BLaER1 (cell line): ENCODE measurements around the gene ASGR1.

Experiments
- H3K27ac ChIP-seq: shearing (Covaris generic); formaldehyde crosslinking; 2 replicates; pipeline ENCODE4 v1.8.1; 2022
- H3K27me3 ChIP-seq: shearing (Covaris generic); formaldehyde crosslinking; 2 replicates; pipeline ENCODE4 v1.8.1; 2022
- H3K36me3 ChIP-seq: shearing (Covaris generic); formaldehyde crosslinking; 2 replicates; pipeline ENCODE4 v1.8.1; 2022
- H3K4me1 ChIP-seq: shearing (Covaris generic); formaldehyde crosslinking; 2 replicates; pipeline ENCODE4 v1.8.1; 2022
- H3K4me2 ChIP-seq: shearing (Covaris generic); formaldehyde crosslinking; 2 replicates; pipeline ENCODE4 v1.8.1; 2022
- H3K4me3 ChIP-seq: shearing (Covaris generic); formaldehyde crosslinking; 2 replicates; pipeline ENCODE4 v1.8.1; 2022
- H3K9ac ChIP-seq: shearing (Covaris generic); formaldehyde crosslinking; 2 replicates; pipeline ENCODE4 v1.8.1; 2022
- H3K9me3 ChIP-seq: shearing (Covaris generic); formaldehyde crosslinking; 2 replicates; pipeline ENCODE4 v1.8.1; 2022
- H4K20me1 ChIP-seq: shearing (Covaris generic); formaldehyde crosslinking; 2 replicates; pipeline ENCODE4 v1.8.1; 2022
- Cebpa-rat ChIP-seq: shearing (Covaris generic); IDR thresholded peaks from 2 replicates; pipeline ENCODE4 v1.8.1; 2022

ASGR1 gene

DNA sequence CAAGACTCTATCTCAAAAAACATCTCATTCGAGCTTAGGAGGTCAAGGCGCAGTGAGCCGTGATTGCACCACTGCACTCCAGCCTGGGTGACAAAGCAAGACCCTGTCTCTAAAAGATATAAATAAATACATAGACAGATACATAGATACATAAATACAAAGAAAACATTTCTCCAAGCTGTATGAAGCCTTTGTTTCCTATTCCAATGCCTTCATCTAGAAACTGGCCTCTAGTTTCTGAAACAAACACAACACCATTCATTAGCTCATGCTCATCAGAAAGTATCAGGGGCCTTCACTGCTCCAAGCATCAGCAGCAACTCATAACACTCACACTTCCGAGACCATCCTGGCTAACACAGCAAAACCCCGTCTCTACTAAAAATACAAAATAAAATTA is 54.2 kb downstream of the ASGR1 start:
- Histone ChIP-seq H3K36me3 (no peaks in the 10 kb centered on the region), H3K27me3 (no peaks in the 10 kb centered on the region), H3K4me1 (peaks cover 20% of the 10 kb centered on the region), H3K27ac (no peak overlapping the region), H3K9ac (no peak overlapping the region), H3K4me3 (no peak overlapping the region), H4K20me1 (no peaks in the 10 kb centered on the region), H3K4me2 (no peak overlapping the region), H3K9me3 (no peaks in the 10 kb centered on the region)
- TF ChIP-seq Cebpa-rat = no peak

DNA sequence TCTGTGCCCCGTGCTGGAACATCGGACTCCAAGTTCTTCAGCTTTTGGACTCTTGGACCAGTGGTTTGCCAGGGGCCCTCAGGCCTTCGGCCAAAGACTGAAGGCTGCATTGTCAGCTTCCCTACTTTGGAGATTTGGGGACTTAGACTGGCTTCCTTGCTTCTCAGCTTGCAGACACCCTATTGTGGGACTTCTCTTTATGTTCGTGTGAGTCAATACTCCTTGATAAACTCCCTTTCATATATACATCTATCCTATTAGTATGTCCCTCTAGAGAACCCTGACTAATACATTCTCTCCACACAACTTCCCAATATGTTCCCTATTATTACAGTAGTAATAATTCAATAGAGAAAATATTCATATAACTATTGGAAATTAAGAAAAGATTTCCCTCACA is 55.3 kb downstream of the ASGR1 start:
- Histone ChIP-seq H3K36me3 (no peaks in the 10 kb centered on the region), H4K20me1 (no peaks in the 10 kb centered on the region), H3K9me3 (no peaks in the 10 kb centered on the region), H3K27ac (no peak overlapping the region), H3K27me3 (no peaks in the 10 kb centered on the region), H3K4me2 (no peak overlapping the region), H3K4me1 (peaks cover 19% of the 10 kb centered on the region), H3K9ac (no peak overlapping the region), H3K4me3 (no peak overlapping the region)
- no peak for TF ChIP-seq Cebpa-rat
